GM19240 (cell line): ENCODE measurements around the gene KDM2A.

Source experiments
- DNase-seq: peaks from one replicate; pipeline ENCODE4 v3.0.0; 2011; ENCODE audit warnings: low spot score; ENCODE audit not compliant: insufficient read length

KDM2A gene

DNA sequence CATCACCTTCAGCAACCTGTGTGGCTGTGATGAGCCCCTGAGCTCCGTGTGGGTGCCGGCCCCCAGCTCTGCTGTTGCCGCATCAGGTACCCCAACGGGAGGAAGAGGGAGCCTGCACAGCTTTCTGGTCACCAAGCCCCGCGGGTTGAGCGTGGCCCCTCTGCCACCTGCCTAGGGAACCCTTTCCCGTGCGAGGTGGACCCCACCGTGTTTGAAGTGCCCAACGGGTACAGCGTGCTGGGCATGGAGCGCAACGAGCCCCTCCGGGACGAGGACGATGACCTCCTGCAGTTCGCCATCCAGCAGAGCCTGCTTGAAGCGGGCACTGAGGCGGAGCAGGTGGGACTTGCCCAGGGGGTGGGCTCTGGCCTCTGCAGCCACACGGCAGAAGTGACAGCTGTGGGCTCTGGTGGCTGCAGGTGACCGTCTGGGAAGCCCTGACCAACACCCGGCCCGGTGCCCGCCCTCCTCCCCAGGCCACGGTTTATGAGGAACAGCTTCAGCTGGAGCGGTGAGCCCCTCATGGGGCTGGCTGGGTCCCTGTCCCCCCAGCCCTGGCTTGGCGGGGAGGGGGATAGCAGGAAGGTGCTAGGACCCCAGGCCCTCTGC lies 182.4 kb downstream of the KDM2A start:
- DNase-seq = no peak

DNA sequence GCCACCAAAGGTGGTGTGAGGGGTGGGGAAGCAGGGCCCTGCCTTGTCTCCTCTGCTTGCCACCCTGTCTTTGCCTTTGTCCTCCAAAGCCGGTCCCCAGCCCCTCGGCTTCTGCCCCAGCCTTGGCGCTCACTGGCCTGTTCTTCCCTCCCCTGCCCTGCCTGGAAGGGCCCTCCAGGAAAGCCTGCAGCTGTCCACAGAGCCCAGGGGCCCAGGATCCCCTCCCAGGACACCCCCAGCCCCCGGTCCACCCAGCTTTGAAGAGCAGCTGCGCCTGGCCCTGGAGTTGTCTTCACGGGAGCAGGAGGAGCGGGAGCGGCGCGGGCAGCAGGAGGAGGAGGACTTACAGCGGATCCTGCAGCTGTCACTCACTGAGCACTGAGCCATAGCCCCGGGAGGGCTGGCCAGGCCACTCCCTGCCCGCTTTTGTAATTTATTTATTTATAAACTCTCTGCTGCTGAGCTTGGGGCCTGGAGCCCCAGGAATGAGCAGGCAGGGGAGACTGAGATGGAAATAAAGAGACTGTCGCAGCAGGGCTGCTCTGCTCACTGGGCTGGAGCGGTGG lies 183.0 kb downstream of the KDM2A start:
- no peak for DNase-seq

DNA sequence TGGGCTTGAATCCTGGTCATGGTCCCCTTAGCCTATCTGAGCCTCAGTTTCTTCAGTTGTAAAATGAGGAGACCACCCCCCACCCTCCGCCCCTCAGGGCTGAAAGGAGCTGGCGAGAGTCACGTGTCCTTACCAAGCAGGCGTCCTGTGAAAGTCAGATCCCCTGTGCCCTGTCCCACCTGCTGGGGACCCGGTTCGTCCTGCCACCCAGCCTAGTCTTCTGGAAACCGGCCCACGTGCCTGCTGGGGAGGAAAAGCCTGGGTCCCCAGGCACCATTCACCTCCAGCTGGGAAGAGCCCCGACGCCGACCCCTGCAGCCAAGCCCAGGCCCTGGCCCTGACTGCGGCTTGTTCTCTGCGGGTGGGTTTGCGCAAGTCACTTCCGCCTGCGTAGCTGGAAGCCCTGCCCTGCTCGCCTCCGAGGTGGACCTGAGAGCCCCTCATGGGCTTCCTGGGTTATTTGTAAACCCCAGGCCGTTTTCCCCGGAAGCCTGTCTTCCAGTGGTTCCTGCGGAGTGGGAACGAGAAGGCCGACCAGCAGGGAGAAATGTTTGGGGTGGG lies 183.6 kb downstream of the KDM2A start:
- no peak for DNase-seq

DNA sequence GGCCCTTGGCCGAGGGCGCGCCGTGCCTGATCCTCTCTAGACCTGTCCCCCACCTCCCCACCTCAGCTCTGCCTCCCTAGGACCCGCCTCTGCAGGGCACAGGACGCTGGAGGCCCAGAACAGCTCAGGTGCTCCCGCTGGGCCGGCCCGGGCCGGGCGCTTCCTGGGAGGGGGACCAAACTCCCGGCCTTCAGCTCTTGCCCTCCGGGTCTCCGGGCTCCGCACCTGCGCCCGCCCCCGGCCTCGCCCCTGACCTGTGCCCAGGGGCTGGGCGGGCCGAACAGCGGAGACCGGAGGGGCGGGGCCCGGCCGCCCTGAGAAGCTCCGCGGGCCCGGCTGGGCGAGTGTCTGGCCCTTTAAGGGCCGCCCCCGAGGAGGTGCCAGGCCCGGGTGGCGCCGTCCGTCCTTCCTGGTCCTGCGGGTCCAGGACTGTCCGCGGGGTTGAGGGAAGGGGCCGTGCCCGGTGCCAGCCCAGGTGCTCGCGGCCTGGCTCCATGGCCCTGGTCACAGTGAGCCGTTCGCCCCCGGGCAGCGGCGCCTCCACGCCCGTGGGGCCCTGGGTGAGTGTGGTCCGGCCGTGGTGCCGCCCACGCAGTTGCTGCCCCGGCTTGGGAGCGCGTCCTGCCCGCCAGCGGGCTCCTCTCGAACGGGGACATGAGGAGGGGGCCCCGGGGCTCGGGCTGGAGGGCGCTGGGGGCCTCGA lies 184.2 kb downstream of the KDM2A start, which contains the start of gene SSH3:
SSH3 (plus strand) TSS at position 399 of the 703 bp plus-strand sequence; CDS start at position 495, 96 bp downstream.
- no peak for DNase-seq

DNA sequence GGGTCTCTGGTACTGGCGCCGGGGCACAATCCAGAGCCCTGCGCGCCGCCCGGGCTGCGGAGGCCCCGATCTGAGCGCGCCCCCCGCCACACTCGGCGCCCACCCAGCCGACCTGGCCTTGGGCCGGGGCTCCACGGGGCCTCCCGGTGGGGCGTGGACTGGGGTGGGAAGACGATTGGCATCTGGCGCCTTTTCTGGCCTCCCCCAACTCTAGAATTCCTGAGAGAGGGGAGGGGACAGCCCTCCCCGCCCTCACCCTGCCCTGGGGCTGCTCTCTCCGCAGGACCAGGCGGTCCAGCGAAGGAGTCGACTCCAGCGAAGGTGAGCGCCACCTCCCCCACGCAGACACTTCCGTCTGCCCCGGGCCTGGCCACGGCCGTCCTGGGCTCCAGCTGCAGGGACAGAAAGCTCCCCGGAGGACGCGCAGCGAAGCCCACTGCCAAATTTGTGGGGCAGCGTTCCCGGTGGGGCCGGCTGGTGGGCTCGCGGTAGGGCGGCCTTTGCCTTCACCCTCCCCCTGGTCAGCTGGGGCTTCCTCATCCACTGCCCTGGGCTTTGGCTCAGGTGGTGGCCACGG lies 184.9 kb downstream of the KDM2A start:
- DNase-seq = no peak

DNA sequence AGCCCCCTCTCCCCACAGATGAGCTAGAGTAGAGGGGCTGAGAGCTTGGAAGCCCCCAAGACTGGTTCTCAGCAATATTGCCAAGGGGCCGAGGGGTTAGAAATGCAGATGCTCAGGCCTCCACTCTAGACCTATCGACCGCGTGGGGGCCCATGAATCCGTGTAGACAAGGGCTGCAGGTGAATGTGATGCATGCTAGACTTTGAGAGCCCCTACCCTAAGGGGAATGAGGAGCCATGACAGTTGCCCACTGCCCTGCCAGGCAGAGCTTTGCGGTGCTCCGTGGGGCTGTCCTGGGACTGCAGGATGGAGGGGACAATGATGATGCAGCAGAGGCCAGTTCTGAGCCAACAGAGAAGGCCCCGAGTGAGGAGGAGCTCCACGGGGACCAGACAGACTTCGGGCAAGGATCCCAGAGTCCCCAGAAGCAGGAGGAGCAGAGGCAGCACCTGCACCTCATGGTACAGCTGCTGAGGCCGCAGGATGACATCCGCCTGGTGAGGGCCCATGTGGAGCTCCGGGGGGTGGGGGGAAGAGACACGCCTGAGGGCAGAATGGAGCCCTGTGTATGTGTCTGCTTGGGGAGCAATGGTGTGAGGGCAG lies 185.5 kb downstream of the KDM2A start:
- no peak for DNase-seq

DNA sequence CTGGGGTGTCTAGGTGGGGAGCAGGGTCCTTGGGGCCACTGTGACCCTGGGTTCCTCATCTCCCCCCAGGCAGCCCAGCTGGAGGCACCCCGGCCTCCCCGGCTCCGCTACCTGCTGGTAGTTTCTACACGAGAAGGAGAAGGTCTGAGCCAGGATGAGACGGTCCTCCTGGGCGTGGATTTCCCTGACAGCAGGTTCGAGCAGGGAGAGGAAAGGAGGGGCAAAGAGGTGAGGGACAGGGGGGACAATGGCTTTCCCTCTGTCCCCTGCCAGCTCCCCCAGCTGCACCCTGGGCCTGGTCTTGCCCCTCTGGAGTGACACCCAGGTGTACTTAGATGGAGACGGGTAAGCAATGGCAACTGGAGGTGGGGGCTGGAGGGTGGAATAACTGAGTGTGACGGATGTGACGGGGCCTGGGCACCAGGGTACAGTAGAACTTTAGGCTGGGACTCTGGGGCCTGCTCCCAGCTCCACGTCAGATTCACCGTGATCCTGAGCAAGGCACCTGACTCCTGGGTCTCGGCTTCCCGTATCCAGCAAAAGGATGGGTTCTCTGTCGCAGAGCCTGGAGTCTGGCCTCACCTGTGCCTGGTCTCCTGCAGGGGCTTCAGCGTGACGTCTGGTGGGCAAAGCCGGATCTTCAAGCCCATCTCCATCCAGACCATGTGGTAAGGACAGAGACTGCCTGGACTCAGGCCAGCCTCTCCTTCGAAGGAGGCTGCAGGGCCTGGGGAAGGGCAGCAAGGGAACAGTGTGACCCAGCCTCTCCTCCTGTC lies 187.9 kb downstream of the KDM2A start:
- DNase-seq = no peak

DNA sequence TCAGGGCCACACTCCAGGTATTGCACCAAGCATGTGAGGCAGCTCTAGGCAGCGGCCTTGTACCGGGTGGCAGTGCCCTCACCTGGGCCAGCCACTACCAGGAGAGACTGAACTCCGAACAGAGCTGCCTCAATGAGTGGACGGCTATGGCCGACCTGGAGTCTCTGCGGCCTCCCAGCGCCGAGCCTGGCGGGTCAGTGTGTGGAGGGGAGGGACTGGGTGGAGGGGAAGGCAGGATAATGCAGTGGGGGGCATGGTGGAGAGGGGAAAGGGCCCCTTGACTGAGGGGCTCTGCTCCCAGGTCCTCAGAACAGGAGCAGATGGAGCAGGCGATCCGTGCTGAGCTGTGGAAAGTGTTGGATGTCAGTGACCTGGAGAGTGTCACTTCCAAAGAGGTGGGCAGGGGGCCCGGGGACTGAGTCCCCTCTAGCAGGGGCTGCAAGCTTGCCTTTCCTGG lies 188.5 kb downstream of the KDM2A start:
- no peak for DNase-seq
